SH-SY5Y (cell line): ENCODE measurements around the gene CLHC1.

ENCODE experiments used
- GATA2 ChIP-seq: IDR thresholded peaks from 2 replicates; pipeline ENCODE4 v1.6.1; 2011; ENCODE audit warnings: mild to moderate bottlenecking, low read depth, low read length
- GATA3 ChIP-seq: IDR thresholded peaks from 2 replicates; pipeline ENCODE4 v1.6.1; 2011; ENCODE audit warnings: low read depth, mild to moderate bottlenecking, low read length, moderate library complexity

DNA sequence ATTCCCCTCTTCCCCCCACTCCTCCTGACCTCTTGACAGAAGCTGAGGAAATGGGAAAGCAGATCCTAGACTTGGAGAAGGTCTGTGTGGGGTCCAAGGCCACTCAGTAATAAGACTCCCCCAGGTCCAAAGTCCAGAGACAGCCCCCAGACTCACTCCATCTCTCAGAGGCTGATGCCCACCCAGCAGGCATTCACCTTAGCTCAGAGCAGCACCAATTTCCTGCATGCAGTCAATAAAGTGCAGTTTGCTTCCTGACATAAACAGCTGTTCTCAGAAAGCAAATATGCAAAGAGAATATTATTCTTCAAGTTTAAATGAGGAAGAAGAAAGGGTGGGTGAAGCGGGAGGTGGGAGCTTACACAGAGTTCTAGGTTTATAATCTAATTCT is 97.8 kb downstream of the CLHC1 start:
- TF ChIP-seq GATA2 (no peak), GATA3 (no peak)
